Fibroblast of the aortic adventitia (primary cell): ENCODE measurements around the gene CNNM4. TPM values are rescaled to one million over a fixed set of nuclear protein-coding genes. Genes with fewer than 3 reads are reported as not detected.

Source experiments
- DNase-seq: peaks from one replicate; pipeline ENCODE4 v3.0.0-alpha.2; 2010; ENCODE audit warnings: low read depth
- H3K4me3 ChIP-seq: 2 replicates; pipeline ENCODE4 v1.5.1; 2011; ENCODE audit warnings: low read depth, mild to moderate bottlenecking, control low read depth, low read length, moderate library complexity
- total RNA-seq: library from RNA; depleted of rRNA; stranded (reverse); fragments of >200 nt; gene quantifications from 2 replicates; pipeline ENCODE4 v1.2.3, GENCODE V29; 2012; ENCODE audit warnings: low replicate concordance
- TF ChIP-seq, protein P1 (sequence below): IDR thresholded peaks from 2 replicates; pipeline ENCODE4 v1.5.1; 2011; ENCODE audit warnings: mild to moderate bottlenecking, low read length, control low read depth, inconsistent platforms; ENCODE audit not compliant: insufficient read depth

Gene CNNM4
- total RNA-seq, 1 donor, result 3.8 TPM

DNA sequence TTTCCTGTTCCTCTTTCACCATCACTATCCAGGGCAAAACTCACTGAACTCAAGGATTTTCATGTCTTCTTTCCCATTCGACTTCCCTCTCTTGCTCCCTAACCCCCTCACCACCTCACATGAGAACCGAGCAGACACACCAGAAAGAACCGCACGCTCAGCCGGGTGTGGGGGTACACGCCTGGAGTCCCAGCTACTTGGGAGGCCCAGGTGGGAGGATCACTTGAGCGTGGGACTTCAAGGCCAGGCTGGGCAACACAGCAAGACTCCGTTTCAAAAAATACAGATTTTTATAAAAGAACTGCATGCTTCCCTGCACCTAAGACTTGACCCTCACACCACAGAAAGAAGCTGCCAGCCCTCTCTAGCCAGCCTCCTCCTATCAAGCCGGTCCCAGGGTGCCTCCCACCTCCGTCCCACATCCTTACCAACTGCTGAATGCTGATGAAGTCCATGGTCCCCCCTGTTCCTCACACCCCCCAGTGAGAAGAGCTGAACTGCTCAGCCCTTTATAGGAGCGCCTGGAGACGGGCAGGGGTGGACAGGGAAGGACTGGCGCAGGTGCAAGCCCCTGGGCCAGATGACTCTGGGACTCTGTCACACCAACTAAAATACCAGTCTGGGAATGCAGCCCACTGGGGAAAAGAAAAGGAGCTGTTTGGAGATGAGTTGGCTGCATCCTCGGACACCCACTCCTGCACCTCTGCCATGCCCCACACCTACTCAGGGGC is 83.0 kb downstream of the CNNM4 start, which contains the start of gene ANKRD23:
ANKRD23 (minus strand) TSS at position 484 of the 731 bp plus-strand sequence; CDS start at position 455, 29 bp downstream.
- DNase-seq, result no peak
- TF ChIP-seq, protein P1, sequence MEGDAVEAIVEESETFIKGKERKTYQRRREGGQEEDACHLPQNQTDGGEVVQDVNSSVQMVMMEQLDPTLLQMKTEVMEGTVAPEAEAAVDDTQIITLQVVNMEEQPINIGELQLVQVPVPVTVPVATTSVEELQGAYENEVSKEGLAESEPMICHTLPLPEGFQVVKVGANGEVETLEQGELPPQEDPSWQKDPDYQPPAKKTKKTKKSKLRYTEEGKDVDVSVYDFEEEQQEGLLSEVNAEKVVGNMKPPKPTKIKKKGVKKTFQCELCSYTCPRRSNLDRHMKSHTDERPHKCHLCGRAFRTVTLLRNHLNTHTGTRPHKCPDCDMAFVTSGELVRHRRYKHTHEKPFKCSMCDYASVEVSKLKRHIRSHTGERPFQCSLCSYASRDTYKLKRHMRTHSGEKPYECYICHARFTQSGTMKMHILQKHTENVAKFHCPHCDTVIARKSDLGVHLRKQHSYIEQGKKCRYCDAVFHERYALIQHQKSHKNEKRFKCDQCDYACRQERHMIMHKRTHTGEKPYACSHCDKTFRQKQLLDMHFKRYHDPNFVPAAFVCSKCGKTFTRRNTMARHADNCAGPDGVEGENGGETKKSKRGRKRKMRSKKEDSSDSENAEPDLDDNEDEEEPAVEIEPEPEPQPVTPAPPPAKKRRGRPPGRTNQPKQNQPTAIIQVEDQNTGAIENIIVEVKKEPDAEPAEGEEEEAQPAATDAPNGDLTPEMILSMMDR, result no peak
- no peak within 1 kb of the TSS for H3K4me3 ChIP-seq

DNA sequence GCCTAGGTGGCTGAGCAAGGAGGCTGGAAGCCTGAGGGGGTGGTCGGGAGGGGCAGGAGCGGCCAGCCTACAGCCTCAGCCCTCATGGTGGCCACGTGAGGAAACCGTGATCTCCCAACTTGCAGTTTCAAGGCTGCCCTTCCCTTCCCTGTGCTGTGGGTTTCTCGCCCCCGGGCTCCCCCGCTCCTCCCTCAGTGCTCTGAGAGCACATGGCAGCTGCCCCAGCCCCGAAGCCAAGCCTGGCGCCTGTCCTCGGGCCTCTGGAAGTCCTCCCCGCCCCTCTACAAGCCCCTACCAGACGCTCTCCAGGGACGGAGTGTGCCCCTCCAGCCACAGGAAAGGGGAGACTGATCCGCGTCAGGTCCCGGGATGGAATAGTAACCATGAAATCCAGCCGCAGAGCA is 83.7 kb downstream of the CNNM4 start:
- no peak for DNase-seq
- H3K4me3 ChIP-seq, result no peak overlapping the region
- TF ChIP-seq, protein P1, result no peak

DNA sequence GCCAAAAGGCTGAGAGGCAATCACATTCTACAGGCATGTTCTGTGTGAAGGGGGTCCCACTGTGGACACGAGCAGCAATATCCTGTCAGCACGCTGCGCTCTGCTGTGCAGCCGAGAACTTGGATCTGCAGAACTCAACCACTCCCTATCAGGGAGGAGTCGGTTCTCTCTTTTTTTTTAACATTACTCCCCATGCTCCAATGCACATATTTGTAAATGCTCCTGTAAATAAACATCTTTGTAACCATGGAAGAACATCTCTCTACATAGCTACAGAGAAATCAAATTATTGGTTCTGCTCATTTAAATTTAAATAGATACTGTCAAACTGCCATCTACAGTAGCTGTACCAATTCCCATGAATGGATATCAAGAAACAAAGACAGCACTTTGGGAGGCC is 86.1 kb downstream of the CNNM4 start:
- DNase-seq, result no peak
- no peak overlapping the region for H3K4me3 ChIP-seq
- TF ChIP-seq, protein P1, result no peak

DNA sequence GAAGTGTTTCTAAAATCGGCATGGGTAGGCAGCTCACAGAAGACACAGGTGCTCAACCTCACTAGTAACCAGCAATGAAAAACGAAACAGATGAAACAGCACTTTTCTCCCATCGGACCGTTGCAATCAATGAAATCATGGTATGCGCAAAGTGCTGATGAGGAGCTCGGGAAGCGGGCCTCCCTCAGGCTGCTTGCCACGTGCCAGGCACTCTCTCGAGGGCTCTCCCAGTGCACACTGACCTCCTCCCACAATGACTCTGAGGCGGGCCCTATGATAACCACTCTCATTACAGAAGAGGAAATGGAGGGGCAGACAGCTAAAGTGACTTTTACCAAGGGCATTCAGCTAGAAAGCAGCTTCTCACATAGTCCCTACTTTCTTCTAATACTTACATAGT is 86.9 kb downstream of the CNNM4 start:
- TF ChIP-seq, protein P1, result no peak
- DNase-seq, result no peak
- H3K4me3 ChIP-seq, result no peak overlapping the region

DNA sequence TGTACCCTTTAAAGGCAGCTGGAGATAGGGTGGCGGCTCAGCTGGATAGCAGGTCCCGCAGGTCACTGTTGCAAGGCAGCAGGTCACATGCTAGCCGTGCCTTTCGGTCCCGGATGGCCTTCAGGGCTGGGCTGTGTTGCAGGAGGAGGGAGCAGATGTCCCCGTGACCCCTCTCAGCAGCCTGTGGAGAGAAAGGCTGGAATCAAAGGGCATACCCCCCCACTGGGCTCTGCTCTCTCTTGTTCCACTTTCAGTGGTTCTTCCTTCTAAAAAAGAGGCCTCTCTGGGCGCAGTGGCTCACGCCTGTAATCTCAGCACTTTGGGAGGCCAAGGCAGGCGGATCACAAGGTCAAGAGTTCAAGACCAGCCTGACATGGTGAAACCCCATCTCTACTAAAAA is 87.6 kb downstream of the CNNM4 start:
- TF ChIP-seq, protein P1, result no peak
- DNase-seq, result no peak

DNA sequence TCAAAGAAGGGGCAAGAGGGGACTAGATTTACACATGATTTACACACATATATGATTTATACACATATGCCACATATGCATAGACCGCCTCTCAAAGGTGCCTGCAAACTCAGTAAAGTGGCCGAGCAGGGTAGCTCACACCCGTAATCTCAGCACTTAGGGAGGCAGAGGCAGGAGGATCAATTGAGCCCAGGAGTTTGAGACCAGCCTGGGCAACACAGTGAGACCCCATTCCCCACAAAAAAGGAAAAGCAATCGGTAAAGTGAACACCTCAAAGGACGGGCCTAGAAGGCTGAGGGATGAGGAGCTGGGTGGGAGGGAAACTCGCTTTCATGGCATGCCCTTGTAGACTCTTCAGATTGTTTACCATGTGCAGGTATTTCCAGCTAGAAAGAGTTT is 92.0 kb downstream of the CNNM4 start:
- TF ChIP-seq, protein P1, result no peak
- DNase-seq, result no peak
- no peak overlapping the region for H3K4me3 ChIP-seq

More for the DNA sequence above, 87.6 kb downstream of the CNNM4 start:
- no peak overlapping the region for H3K4me3 ChIP-seq
